GOT3 (cell line): ENCODE data around the gene IGSF22.
"Not testable (repeated sequence)": the region's sequence is repeated elsewhere in the genome, so short reads cannot be mapped to it uniquely, and the experiment has no call there.

Experiments used
- DNase-seq: peaks from one replicate; lab custom pipeline; 2025; ENCODE audit warnings: mixed read lengths; lab: John Stamatoyannopoulos, UW

Gene IGSF22

GRCh38 chr11:18691467-18692140, 34.4 kb downstream of the IGSF22 start:
- DNase-seq, result not testable (repeated sequence)

- DNase-seq, result no peak
Observed at GRCh38 chr11:18684267-18684666, 41.7 kb downstream of the IGSF22 start.

GRCh38 chr11:18682466-18682865, 43.5 kb downstream of the IGSF22 start:
- DNase-seq, result no peak

- not testable (repeated sequence) for DNase-seq
Observed at GRCh38 chr11:18681949-18682348, 44.0 kb downstream of the IGSF22 start.

- DNase-seq, result no peak
Observed at GRCh38 chr11:18677560-18677959, 48.4 kb downstream of the IGSF22 start.

- no peak for DNase-seq
Observed at GRCh38 chr11:18676803-18677202, 49.2 kb downstream of the IGSF22 start.

- not testable (repeated sequence) for DNase-seq
Observed at GRCh38 chr11:18672209-18672608, 53.8 kb downstream of the IGSF22 start.

- DNase-seq, result no peak
Observed at GRCh38 chr11:18671246-18671645, 54.7 kb downstream of the IGSF22 start.

- DNase-seq, result no peak
Observed at GRCh38 chr11:18669711-18670110, 56.3 kb downstream of the IGSF22 start.

GRCh38 chr11:18669219-18669596, 56.8 kb downstream of the IGSF22 start:
- no peak for DNase-seq

- no peak for DNase-seq
Observed at GRCh38 chr11:18668131-18668530, 57.9 kb downstream of the IGSF22 start.

- DNase-seq, result not testable (repeated sequence)
Observed at GRCh38 chr11:18665353-18665872, 60.6 kb downstream of the IGSF22 start.

GRCh38 chr11:18657673-18658072, 68.3 kb downstream of the IGSF22 start:
- DNase-seq, result no peak
